GM13977 (cell line): ENCODE results near the gene TRMT6.

Experiments
- DNase-seq: peaks from one replicate; pipeline ENCODE4 v3.0.0; 2012; ENCODE audit warnings: low spot score
- CTCF ChIP-seq: IDR thresholded peaks from 2 replicates; pipeline ENCODE4 v1.5.1; 2012; ENCODE audit warnings: mild to moderate bottlenecking, control low read depth; ENCODE audit not compliant: insufficient read depth; ENCODE audit errors: extremely low read depth, missing control alignments
- in situ Hi-C: fragments of 300-500 bp; cut with MboI; formaldehyde crosslinking; loops from one replicate; pipeline ENCODE4 v1.12.0; 2022; ENCODE audit warnings: low sequenced_read_pairs, low pct_unique_long_range_greater_than_20kb, mixed read lengths, inconsistent platforms; ENCODE audit not compliant: unreplicated experiment

Gene TRMT6, protein sequence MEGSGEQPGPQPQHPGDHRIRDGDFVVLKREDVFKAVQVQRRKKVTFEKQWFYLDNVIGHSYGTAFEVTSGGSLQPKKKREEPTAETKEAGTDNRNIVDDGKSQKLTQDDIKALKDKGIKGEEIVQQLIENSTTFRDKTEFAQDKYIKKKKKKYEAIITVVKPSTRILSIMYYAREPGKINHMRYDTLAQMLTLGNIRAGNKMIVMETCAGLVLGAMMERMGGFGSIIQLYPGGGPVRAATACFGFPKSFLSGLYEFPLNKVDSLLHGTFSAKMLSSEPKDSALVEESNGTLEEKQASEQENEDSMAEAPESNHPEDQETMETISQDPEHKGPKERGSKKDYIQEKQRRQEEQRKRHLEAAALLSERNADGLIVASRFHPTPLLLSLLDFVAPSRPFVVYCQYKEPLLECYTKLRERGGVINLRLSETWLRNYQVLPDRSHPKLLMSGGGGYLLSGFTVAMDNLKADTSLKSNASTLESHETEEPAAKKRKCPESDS

DNA sequence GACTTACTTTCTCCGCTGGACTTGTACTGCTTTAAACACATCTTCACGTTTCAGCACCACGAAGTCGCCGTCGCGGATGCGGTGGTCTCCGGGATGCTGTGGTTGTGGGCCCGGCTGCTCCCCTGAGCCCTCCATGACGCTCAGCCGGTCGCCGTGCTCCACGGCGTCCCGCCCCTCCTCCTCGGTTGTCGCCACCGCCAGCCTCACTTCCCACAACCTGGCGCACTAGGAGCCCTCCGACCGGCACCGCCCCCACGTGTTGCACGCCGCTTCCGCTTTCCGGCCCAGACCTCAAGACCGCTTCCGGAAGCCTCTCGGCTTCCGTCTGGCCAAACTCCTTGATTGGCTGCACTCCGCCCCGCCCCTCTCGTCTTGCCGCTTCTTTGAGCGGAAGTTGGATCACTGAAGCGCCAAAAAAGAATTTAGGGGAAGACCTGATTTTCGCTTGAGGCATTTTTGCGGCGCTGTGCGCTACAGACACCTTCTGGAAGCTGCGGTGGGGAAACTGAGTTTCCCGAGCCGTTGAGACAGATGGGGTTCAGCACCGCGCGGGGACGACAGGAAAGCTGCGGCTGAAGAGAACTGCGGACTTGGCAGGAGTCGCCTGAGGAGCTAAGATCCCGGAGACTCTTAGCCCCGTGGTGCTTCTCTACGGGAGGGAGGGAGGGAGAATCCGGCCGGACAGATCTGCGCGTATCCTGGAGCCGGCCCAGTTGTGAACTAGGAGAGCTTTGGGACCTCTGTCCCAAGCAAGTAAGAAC, at the start of gene TRMT6, which contains the start of gene MCM8:
TRMT6 (minus strand) TSS at position 263 of the 761 bp plus-strand sequence; CDS start at position 135, 128 bp downstream.
MCM8 (plus strand) TSS at position 382 of the 761 bp plus-strand sequence. CDS start 1,364 bp downstream, outside the sequence.
- peak; percentile 91 for DNase-seq
- no peak for TF ChIP-seq CTCF
- in situ Hi-C loops: no loop called here

DNA sequence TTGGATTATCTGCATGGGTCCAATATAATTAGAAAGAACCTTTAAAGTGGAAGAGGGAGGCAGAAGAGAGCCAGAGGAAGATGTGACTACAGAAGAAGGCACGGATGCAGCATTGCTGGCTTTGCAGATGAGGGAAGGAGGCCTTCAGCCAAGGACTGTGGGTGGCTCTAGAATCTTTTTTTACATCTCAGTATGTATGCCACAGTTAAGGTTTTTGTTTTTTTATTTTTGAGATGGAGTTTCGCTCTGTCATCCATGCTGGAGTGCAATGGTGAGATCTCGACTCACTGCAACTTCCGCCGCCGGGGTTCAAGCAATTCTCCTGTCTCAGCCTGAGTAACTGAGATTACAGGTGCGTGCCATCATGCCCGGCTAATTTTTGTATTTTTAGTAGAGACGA, 49.5 kb upstream of the TRMT6 start:
- DNase-seq: no peak
- in situ Hi-C loops: no loop called here
- TF ChIP-seq CTCF: no peak

DNA sequence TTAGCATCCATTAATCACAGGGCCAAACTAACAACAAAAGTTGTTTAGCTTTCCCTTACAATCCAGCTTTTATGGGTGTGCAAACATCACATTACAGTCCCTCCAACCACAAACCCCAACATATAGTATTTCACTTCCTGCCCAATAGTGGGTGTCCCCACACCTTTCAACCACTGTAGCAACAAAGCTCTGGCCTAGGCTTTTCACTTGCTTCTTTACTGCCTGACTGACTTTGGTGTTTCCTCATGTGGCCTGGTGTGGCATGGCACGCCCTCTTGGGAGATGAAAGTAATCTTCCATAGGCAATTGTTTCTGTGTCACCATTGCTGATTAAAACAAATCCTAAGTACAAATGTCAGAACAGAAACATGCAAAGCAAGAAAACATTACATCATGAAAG, 46.4 kb upstream of the TRMT6 start:
- no peak for TF ChIP-seq CTCF
- in situ Hi-C loops: no loop called here
- DNase-seq: peak; percentile 56

DNA sequence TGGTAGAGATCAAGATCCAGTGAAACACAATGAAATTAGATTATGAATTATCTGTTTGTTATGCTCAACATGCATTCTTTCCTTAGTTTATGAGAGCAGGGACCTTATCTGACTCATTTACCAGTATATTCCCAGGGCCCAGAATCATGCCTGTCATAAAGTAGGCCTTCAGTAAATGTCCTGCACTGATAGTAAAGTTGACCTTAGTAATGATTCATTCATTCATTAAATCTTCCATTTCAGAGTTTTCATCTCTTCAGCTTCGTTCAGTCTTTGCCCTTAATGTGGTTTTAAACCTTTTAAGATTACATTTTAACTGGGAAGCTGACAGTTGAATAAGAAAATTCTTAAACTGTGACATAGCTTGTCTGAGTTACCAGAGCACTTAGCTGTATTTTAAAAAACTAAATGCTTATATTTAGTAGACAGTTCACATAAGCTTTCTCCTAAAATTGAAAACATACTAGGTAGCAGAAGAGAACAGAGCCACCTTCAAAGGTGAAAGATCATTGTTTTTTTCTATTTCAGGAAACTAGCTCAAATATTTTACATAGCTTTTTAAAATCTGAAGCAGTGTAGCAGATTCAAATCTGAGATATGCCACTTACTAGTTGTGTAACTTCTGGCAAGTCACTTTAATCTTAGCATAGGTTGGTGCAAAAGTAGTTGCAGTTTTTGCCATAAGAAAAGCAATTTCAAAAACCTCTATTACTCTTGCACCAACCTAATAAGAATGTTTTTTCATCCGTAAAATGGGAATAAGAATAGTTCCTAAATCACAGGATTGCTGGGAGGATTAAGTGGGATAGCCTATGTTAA, 41.5 kb upstream of the TRMT6 start:
- TF ChIP-seq CTCF: no peak
- in situ Hi-C loops: no loop called here
- no peak for DNase-seq

DNA sequence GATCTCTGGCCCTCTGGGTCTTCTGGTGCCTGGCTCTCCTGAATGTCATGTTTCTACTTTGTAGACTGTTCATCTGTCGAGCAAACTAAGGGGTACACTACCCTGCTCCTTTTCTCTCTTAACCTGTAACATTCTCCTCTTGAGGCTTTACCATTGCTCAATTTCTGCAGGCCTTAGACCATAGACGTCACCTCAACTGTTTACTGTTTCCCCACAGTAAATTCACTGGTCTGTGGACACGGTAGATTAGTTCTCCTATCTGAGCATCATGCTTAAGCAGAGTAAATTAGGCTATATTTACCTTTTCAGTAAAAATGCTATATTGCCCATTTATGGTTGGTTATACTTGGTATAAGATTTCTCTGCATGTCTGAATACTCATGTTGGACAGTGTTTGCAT, 40.6 kb upstream of the TRMT6 start:
- TF ChIP-seq CTCF: no peak
- no peak for DNase-seq
- in situ Hi-C loops: no loop called here

- DNase-seq: no peak
- TF ChIP-seq CTCF: peak; percentile 4
- in situ Hi-C loops: no loop called here
Measured at GRCh38 chr20:5989539-5989938, 39.2 kb upstream of the TRMT6 start.
